ENCODE data around the gene LNP1. TPM values are rescaled to one million over a fixed set of nuclear protein-coding genes. Genes with fewer than 3 reads are reported as not detected.
"Not testable (repeated sequence)": the region's sequence is repeated elsewhere in the genome, so short reads cannot be mapped to it uniquely, and the experiment has no call there.

LNP1 gene
- 3.4 TPM for total RNA-seq

- DNase-seq: peak; percentile 96
Observed at GRCh38 chr3:100400780-100401673, at the start of gene LNP1, which contains the start of gene TOMM70. TSS of gene LNP1 (plus strand) at chr3:100401539. CDS start at chr3:100429730, 28,191 bp downstream. TSS of gene TOMM70 (minus strand) at chr3:100401089. CDS start at chr3:100400949, 140 bp downstream.

- DNase-seq: not testable (repeated sequence)
Observed at GRCh38 chr3:100351770-100352169, 49.6 kb upstream of the LNP1 start.

- DNase-seq: no peak
Observed at GRCh38 chr3:100352296-100353231, 48.8 kb upstream of the LNP1 start.

GRCh38 chr3:100354850-100355249 lies 46.5 kb upstream of the LNP1 start:
- no peak for DNase-seq

GRCh38 chr3:100358413-100358812 lies 42.9 kb upstream of the LNP1 start:
- DNase-seq: no peak

- DNase-seq: no peak
Observed at GRCh38 chr3:100359035-100359434, 42.3 kb upstream of the LNP1 start.

GRCh38 chr3:100360757-100361496 lies 40.4 kb upstream of the LNP1 start:
- no peak for DNase-seq

- no peak for DNase-seq
Observed at GRCh38 chr3:100361897-100362296, 39.4 kb upstream of the LNP1 start.

GRCh38 chr3:100364421-100364820 lies 36.9 kb upstream of the LNP1 start:
- no peak for DNase-seq

- DNase-seq: no peak
Observed at GRCh38 chr3:100366424-100366823, 34.9 kb upstream of the LNP1 start.

GRCh38 chr3:100368441-100368840 lies 32.9 kb upstream of the LNP1 start:
- DNase-seq: no peak

GRCh38 chr3:100370756-100371155 lies 30.6 kb upstream of the LNP1 start:
- no peak for DNase-seq

GRCh38 chr3:100374521-100374920 lies 26.8 kb upstream of the LNP1 start:
- DNase-seq: no peak

- no peak for DNase-seq
Observed at GRCh38 chr3:100376301-100376700, 25.0 kb upstream of the LNP1 start.

- no peak for DNase-seq
Observed at GRCh38 chr3:100384733-100385525, 16.4 kb upstream of the LNP1 start.

GRCh38 chr3:100386437-100387074 lies 14.8 kb upstream of the LNP1 start:
- no peak for DNase-seq

- DNase-seq: no peak
Observed at GRCh38 chr3:100389025-100389424, 12.3 kb upstream of the LNP1 start.

- DNase-seq: no peak
Observed at GRCh38 chr3:100395679-100396431, 5.5 kb upstream of the LNP1 start.

GRCh38 chr3:100396967-100397366 lies 4.4 kb upstream of the LNP1 start:
- DNase-seq: no peak
